Activated CD8-positive, alpha-beta memory T cell treated with anti-CD3 and anti-CD28 coated beads for 24 hours (primary cell): Measurements from ENCODE around the gene GMNN.

Experiments used
- DNase-seq: peaks from one replicate; pipeline ENCODE4 v3.0.0-alpha.2; 2020

GMNN gene

DNA sequence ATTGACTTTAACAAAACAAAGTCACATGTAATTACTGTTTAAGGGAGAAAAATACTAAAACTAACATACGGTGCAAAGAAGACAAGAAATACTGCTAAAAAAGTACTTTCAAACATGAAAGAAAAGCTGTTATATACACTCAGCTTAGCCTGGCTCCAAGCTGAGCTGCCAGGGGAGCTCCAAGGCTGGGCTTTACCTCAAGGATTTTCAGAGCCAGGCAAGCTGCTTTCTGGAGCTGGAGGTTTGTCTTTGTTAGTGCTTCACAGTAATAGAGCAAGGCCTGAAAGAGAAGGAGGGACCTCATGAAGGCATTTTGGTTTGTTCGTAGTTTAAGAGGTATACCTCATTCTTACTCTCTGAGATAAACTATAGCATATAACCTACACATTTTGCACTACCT is 43.6 kb downstream of the GMNN start:
- no peak for DNase-seq

GRCh38 chr6:24821860-24822444 is 47.2 kb downstream of the GMNN start:
- no peak for DNase-seq

DNA sequence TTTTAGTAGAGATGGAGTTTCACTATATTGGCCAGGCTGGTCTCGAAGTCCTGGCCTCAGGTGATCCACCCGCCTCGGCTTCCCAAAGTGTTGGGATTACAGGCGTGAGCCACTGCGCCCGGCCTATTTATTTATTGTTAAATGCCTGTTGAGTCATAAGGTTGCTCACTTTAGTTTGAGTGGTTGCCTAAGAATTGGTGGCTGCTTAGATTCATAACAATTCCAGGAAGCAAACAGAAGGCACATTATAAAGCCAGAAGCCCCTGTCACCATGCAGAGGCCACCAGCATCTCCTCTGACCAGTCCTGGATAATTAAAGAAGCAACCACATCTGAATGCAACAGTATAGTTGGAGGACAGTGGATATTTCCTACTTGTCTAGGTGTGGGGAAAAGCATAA is 48.0 kb downstream of the GMNN start:
- DNase-seq = no peak

GRCh38 chr6:24823185-24823584 is 48.4 kb downstream of the GMNN start:
- DNase-seq = no peak

GRCh38 chr6:24824142-24824938 is 49.6 kb downstream of the GMNN start:
- no peak for DNase-seq

- DNase-seq = no peak
These were observed 50.4 kb downstream of the GMNN start for GRCh38 chr6:24825130-24825630.

GRCh38 chr6:24827162-24827561 is 52.4 kb downstream of the GMNN start:
- no peak for DNase-seq

GRCh38 chr6:24827970-24828369 is 53.2 kb downstream of the GMNN start:
- DNase-seq = no peak

DNA sequence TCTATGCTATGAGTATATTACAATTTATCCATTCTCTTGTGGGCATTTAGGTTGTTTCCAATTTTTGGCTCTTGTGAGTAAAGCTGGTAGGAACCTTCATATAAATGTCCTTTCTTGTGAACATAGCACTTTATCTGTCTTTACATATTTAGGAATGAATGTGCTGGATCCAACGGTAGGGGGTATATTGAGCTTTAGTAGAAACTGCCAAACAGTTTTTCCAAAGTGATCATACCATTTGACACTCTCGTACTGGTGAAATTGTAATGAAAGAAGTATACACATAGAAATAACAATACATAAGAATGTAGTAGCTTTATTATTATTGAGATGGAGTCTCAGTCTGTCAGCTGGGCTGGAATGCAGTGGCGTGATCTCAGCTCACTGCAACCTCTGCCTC is 54.9 kb downstream of the GMNN start:
- no peak for DNase-seq

DNA sequence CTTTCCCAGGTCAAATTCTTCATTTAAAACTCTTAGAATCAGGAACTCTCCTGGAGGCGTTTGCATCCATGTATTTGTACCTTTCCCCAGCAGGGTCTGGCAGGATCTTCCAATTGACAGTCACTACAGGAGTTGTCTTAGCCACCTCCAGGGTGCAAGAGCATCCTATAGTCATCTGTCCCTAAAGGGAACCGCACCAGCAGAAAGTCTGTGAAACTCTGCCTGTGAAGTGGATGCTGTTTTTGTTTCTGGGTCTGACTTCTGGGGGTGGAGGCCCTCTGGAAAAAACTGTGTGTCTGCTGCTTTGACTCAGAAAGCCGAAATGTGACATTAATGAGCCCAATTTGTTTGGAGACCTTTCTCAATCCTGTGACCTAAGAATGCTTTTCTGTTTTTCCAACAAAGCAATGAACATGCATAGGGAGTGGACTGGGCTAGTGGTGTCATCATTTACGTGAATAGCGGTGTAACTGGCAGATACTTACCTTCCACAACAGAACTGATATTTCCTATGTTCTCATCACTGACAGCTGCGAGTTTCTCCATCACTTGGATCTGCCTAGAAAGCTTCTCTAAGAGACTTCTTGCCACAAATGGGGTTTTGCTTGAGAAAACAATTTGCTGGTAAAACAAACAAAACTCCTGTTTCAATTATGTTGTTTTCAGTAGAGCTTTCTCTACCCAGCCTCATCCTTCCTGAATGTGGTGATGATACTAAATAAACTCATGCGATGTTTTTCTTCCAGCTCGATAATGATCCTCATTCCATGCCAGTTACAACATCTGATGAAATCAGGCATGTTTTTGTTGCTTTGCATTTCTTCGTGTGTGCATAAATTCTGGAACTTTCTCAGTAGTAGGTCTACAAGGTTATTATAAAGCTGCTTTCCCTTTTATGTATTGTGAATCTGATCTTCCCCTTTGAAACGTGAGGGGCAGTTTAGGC is 57.3 kb downstream of the GMNN start:
- DNase-seq = no peak

GRCh38 chr6:24832794-24833193 is 58.1 kb downstream of the GMNN start:
- DNase-seq = no peak

DNA sequence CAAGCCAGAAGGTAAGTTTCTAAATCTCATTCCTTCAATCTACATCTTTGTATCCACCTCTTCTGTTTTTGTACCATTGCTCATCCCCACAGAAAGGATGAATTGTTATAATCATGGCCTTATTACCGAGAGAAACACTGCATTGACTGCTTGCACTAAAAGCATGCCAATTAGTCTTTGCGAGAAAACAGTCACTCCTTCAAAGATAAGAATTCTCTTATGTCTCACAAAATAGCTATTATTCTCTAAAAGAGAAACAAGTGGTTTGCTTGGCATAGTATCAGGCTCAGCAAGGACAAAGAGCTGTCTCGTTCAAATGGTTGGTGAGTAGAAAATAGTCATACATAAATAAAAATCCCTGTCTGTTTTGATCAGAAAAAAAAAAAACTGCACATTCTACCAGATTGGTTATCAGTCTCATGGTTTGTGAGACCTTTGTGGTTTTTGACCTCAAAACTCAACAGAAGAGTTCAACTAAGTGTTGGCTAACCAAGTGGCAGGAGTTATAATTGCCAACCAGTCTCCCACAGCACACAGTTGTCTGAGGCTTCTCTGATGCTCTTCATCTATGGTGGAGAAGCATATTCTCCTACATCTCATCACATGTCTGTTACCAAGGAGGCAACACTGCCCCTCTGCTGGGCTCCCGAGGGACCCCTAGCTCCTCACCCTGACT is 59.1 kb downstream of the GMNN start:
- DNase-seq = no peak
